HL-60 (cell line): Measurements from ENCODE around the gene LTA4H.

ENCODE experiments used
- POLR2AphosphoS5 ChIP-seq: IDR thresholded peaks from 2 replicates; pipeline ENCODE4 v1.6.1; 2012; ENCODE audit warnings: low read depth
- TF ChIP-seq, protein P1 (sequence below): IDR thresholded peaks from one replicate; pipeline ENCODE4 v1.5.1; 2011; ENCODE audit warnings: low read length, control low read depth, inconsistent platforms; ENCODE audit not compliant: insufficient read depth
- TF ChIP-seq, protein P2 (sequence below): IDR thresholded peaks from 2 replicates; pipeline ENCODE4 v1.6.1; 2012; ENCODE audit warnings: low read depth; ENCODE audit not compliant: insufficient replicate concordance

DNA sequence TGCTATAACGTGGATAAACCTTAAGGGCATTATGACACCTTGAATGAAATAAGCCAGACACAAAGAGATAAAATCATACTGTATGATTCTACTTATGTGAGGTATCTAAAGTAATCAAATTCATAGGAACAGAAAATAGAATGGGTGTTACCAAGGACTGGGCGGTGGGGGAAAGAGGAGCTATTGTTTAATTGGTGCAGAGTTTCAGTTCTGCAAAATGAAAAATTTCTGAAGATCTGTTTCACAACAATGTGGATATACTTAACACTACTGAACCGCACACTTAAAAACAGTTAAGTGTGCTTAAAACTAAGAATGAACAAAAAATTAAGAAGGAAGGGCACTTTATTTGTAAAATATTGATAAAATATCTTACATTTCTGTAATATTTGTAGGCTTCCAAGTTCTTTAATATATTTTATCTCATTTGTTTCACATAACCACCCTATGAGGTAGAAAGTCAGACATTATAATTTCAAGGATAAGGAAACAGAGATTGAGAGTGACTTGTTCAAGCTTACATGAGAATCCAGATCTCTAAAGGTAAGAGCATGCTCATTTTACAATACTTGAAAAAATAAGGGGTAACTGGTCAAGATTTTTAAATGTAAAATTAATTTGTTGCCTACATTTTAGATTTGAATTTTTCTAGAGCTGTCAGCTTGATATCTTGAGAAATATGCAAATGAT, 14.9 kb downstream of the LTA4H start:
- TF ChIP-seq, protein P1, sequence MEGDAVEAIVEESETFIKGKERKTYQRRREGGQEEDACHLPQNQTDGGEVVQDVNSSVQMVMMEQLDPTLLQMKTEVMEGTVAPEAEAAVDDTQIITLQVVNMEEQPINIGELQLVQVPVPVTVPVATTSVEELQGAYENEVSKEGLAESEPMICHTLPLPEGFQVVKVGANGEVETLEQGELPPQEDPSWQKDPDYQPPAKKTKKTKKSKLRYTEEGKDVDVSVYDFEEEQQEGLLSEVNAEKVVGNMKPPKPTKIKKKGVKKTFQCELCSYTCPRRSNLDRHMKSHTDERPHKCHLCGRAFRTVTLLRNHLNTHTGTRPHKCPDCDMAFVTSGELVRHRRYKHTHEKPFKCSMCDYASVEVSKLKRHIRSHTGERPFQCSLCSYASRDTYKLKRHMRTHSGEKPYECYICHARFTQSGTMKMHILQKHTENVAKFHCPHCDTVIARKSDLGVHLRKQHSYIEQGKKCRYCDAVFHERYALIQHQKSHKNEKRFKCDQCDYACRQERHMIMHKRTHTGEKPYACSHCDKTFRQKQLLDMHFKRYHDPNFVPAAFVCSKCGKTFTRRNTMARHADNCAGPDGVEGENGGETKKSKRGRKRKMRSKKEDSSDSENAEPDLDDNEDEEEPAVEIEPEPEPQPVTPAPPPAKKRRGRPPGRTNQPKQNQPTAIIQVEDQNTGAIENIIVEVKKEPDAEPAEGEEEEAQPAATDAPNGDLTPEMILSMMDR = no peak
- TF ChIP-seq, protein P2, sequence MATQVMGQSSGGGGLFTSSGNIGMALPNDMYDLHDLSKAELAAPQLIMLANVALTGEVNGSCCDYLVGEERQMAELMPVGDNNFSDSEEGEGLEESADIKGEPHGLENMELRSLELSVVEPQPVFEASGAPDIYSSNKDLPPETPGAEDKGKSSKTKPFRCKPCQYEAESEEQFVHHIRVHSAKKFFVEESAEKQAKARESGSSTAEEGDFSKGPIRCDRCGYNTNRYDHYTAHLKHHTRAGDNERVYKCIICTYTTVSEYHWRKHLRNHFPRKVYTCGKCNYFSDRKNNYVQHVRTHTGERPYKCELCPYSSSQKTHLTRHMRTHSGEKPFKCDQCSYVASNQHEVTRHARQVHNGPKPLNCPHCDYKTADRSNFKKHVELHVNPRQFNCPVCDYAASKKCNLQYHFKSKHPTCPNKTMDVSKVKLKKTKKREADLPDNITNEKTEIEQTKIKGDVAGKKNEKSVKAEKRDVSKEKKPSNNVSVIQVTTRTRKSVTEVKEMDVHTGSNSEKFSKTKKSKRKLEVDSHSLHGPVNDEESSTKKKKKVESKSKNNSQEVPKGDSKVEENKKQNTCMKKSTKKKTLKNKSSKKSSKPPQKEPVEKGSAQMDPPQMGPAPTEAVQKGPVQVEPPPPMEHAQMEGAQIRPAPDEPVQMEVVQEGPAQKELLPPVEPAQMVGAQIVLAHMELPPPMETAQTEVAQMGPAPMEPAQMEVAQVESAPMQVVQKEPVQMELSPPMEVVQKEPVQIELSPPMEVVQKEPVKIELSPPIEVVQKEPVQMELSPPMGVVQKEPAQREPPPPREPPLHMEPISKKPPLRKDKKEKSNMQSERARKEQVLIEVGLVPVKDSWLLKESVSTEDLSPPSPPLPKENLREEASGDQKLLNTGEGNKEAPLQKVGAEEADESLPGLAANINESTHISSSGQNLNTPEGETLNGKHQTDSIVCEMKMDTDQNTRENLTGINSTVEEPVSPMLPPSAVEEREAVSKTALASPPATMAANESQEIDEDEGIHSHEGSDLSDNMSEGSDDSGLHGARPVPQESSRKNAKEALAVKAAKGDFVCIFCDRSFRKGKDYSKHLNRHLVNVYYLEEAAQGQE = no peak
- no peak for TF ChIP-seq POLR2AphosphoS5
